SK-N-SH (cell line): ENCODE results near the gene SLBP.

ENCODE experiments used
- CTCF ChIP-seq: fragments of 200-600 bp; sonication (generic); IDR thresholded peaks from 2 replicates; pipeline ENCODE4 v1.6.1; 2017; ENCODE audit warnings: antibody characterized with exemption, mild to moderate bottlenecking, moderate library complexity
- EZH2phosphoT487 ChIP-seq: fragments of 200-600 bp; sonication (generic); IDR thresholded peaks from 2 replicates; pipeline ENCODE4 v1.6.1; 2017; ENCODE audit warnings: low read depth, mixed run types, mild to moderate bottlenecking, antibody characterized with exemption, moderate library complexity, borderline replicate concordance
- JUND ChIP-seq: IDR thresholded peaks from 2 replicates; pipeline ENCODE4 v1.4.0; 2012
- MXI1 ChIP-seq: IDR thresholded peaks from 2 replicates; pipeline ENCODE4 v1.6.1; 2012; ENCODE audit warnings: mild to moderate bottlenecking, low read depth, low read length, improper control_type of control experiment
- NFIC ChIP-seq: IDR thresholded peaks from 2 replicates; pipeline ENCODE4 v1.4.0; 2012; ENCODE audit warnings: borderline replicate concordance
- NRF1 ChIP-seq: IDR thresholded peaks from 2 replicates; pipeline ENCODE4 v1.6.1; 2012; ENCODE audit warnings: low read depth, mild to moderate bottlenecking, low read length
- POLR2AphosphoS5 ChIP-seq: IDR thresholded peaks from 2 replicates; pipeline ENCODE4 v1.6.1; 2012; ENCODE audit warnings: low read depth, low read length
- YY1 ChIP-seq: IDR thresholded peaks from 2 replicates; pipeline ENCODE4 v1.4.0; 2012; ENCODE audit warnings: low read depth, mild to moderate bottlenecking
- TF ChIP-seq, protein P1 (sequence below): fragments of 150-350 bp; IDR thresholded peaks from 2 replicates; pipeline ENCODE4 v1.6.1; 2016; ENCODE audit warnings: mild to moderate bottlenecking, low read depth, low read length

- TF ChIP-seq YY1 (no peak), JUND (no peak), CTCF (no peak), POLR2AphosphoS5 (no peak), EZH2phosphoT487 (no peak), NFIC (no peak), NRF1 (peak; percentile 23), MXI1 (peak; percentile 15)
- TF ChIP-seq, protein P1, sequence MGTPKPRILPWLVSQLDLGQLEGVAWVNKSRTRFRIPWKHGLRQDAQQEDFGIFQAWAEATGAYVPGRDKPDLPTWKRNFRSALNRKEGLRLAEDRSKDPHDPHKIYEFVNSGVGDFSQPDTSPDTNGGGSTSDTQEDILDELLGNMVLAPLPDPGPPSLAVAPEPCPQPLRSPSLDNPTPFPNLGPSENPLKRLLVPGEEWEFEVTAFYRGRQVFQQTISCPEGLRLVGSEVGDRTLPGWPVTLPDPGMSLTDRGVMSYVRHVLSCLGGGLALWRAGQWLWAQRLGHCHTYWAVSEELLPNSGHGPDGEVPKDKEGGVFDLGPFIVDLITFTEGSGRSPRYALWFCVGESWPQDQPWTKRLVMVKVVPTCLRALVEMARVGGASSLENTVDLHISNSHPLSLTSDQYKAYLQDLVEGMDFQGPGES: no peak
Observed at GRCh38 chr4:1720163-1720983, 8.3 kb upstream of the SLBP start.
